A549 (cell line): Measurements from ENCODE around the gene CTIF. TPM values are rescaled to one million over a fixed set of nuclear protein-coding genes. Genes with fewer than 3 reads are reported as not detected.

ENCODE experiments used
- ATAC-seq, 2 experiments: fragments of 200-7000 bp in 1 of 2; fragments of >200 bp in 1 of 2; cut with Nextera tagmentation in 1 of 2; cut with Tn5 transposase in 1 of 2; 3 replicates each; pipeline versions ENCODE4 v1.8.0 to v1.9.1; 2018 to 2020; ENCODE audit warnings: mild to moderate bottlenecking in 1 of 2, moderate library complexity in 1 of 2
- CTCF ChIA-PET: fragments of 300-600 bp; sonication (Branson Sonifier 250); formaldehyde crosslinking; extraction: SDS; loops from one replicate; lab custom pipeline; 2021; ENCODE audit warnings: antibody characterized with exemption, inconsistent platforms; lab: Yijun Ruan, JAX
- POLR2A ChIA-PET: fragments of 350-600 bp; formaldehyde crosslinking; extraction: SDS; loops from one replicate; lab custom pipeline; 2021; ENCODE audit warnings: antibody characterized with exemption, inconsistent platforms; lab: Yijun Ruan, JAX
- DNase-seq, 2 experiments: peaks; one replicate each; pipeline versions ENCODE4 v3.0.0 to v3.0.0-alpha.2; 2011 to 2016; ENCODE audit warnings: low read depth in 1 of 2, low spot score in 1 of 2
- FAIRE-seq: peaks from 2 replicates; lab custom pipeline; 2011; peaks lifted over from hg19 to GRCh38; lab: Jason Lieb, UNC
- H3K27ac ChIP-seq, 2 experiments: fragments of >200 bp; sonication (Bioruptor Twin); formaldehyde crosslinking; 3 replicates each; pipeline ENCODE4 v1.5.1; 2016 to 2017
- H3K4me1 ChIP-seq: fragments of >200 bp; sonication (Bioruptor Twin); formaldehyde crosslinking; 3 replicates; pipeline ENCODE4 v1.6.1; 2016
- H3K4me2 ChIP-seq: fragments of >200 bp; sonication (Bioruptor Twin); formaldehyde crosslinking; 3 replicates; pipeline ENCODE4 v1.6.1; 2016
- H3K4me3 ChIP-seq: fragments of >200 bp; sonication (Bioruptor Twin); formaldehyde crosslinking; 3 replicates; pipeline ENCODE4 v1.5.1; 2016
- H3K9me3 ChIP-seq: fragments of >200 bp; sonication (Bioruptor Twin); formaldehyde crosslinking; 3 replicates; pipeline ENCODE4 v1.6.1; 2016
- CBX8 ChIP-seq: fragments of 200-600 bp; sonication (generic); IDR thresholded peaks from 2 replicates; pipeline ENCODE4 v1.6.1; 2016
- EHMT2 ChIP-seq: fragments of 200-600 bp; sonication (generic); IDR thresholded peaks from 2 replicates; pipeline ENCODE4 v1.6.1; 2016; ENCODE audit warnings: antibody characterized with exemption, low read depth, mild to moderate bottlenecking, moderate library complexity
- ESRRA ChIP-seq: fragments of 150-350 bp; IDR thresholded peaks from 2 replicates; pipeline ENCODE4 v1.6.1; 2014; ENCODE audit warnings: mild to moderate bottlenecking, low read length, borderline replicate concordance
- FOSB ChIP-seq: fragments of 250-450 bp; sonication (Bioruptor Pico); IDR thresholded peaks from 2 replicates; pipeline ENCODE4 v1.5.0; 2020; ENCODE audit warnings: mild to moderate bottlenecking, moderate library complexity
- FOSL2 ChIP-seq, 2 experiments: fragments of 450-650 bp in 1 of 2; fragments of >200 bp in 1 of 2; sonication (Bioruptor Twin) in 1 of 2; formaldehyde crosslinking; IDR thresholded peaks; 2 replicates each; pipeline versions ENCODE4 v1.5.0 to v1.6.1; 2016 to 2020; ENCODE audit warnings: mild to moderate bottlenecking in 1 of 2, moderate library complexity in 1 of 2
- FOXS1 ChIP-seq: fragments of 250-450 bp; sonication (Bioruptor Pico); IDR thresholded peaks from 2 replicates; pipeline ENCODE4 v1.5.0; 2020; ENCODE audit warnings: mild to moderate bottlenecking, moderate library complexity
- GATA3 ChIP-seq: IDR thresholded peaks from 2 replicates; pipeline ENCODE4 v1.6.1; 2012; ENCODE audit warnings: borderline replicate concordance
- HDAC2 ChIP-seq: fragments of 200-600 bp; sonication (generic); IDR thresholded peaks from 2 replicates; pipeline ENCODE4 v1.6.1; 2016
- HOXB5 ChIP-seq: fragments of 250-450 bp; sonication (Bioruptor Pico); IDR thresholded peaks from 2 replicates; pipeline ENCODE4 v1.5.0; 2020; ENCODE audit warnings: mild to moderate bottlenecking, moderate library complexity
- JUN ChIP-seq, 2 experiments: fragments of >200 bp; sonication (Bioruptor Twin); formaldehyde crosslinking; IDR thresholded peaks; 2 replicates in 1 of 2; 3 replicates in 1 of 2; pipeline ENCODE4 v1.6.1; 2016 to 2017
- MAFK ChIP-seq: fragments of 450-650 bp; IDR thresholded peaks from 2 replicates; pipeline ENCODE4 v1.6.1; 2014; ENCODE audit not compliant: partially characterized antibody
- MAZ ChIP-seq: fragments of 150-350 bp; IDR thresholded peaks from 2 replicates; pipeline ENCODE4 v1.6.1; 2014; ENCODE audit warnings: antibody characterized with exemption, low read depth, low read length, borderline replicate concordance
- MYC ChIP-seq: IDR thresholded peaks from 2 replicates; pipeline ENCODE4 v1.6.1; 2012; ENCODE audit warnings: mild to moderate bottlenecking, inconsistent platforms, low read length, improper control_type of control experiment, borderline replicate concordance
- NPAS2 ChIP-seq: fragments of 250-450 bp; sonication (Bioruptor Pico); IDR thresholded peaks from 2 replicates; pipeline ENCODE4 v1.8.0; 2022; ENCODE audit warnings: mild to moderate bottlenecking, moderate library complexity, borderline replicate concordance
- POLR2AphosphoS2 ChIP-seq: conservative IDR thresholded peaks from 2 replicates; pipeline ENCODE4 v1.6.1; 2012; ENCODE audit warnings: low read length, improper control_type of control experiment, inconsistent platforms
- RAD21 ChIP-seq, 2 experiments: fragments of >200 bp in 1 of 2; sonication (Bioruptor Twin) in 1 of 2; formaldehyde crosslinking in 1 of 2; IDR thresholded peaks in 1 of 2; conservative IDR thresholded peaks in 1 of 2; 2 replicates in 1 of 2; 3 replicates in 1 of 2; pipeline ENCODE4 v1.6.1; 2012 to 2018; ENCODE audit warnings: inconsistent platforms in 1 of 2
- RNF2 ChIP-seq: fragments of 200-600 bp; sonication (generic); IDR thresholded peaks from 2 replicates; pipeline ENCODE4 v1.6.1; 2016; ENCODE audit warnings: low read depth, mild to moderate bottlenecking, antibody characterized with exemption, moderate library complexity, borderline replicate concordance
- TFCP2L1 ChIP-seq: fragments of 250-450 bp; sonication (Bioruptor Pico); IDR thresholded peaks from 2 replicates; pipeline ENCODE4 v1.5.0; 2021; ENCODE audit warnings: mild to moderate bottlenecking
- WGBS: methylation state at CpG from one replicate; pipeline ENCODE4 v1.1.6; 2017; ENCODE audit errors: missing lambda C conversion rate; 5-methylcytosine and 5-hydroxymethylcytosine counted together
- polyA plus RNA-seq, 4 experiments: library from polyadenylated mRNA; depleted of rRNA in 3 of 4; stranded (reverse); fragments of >200 nt; fragmentation: RNase III in 1 of 4; extraction: RNeasy Plus Mini Kit Qiagen cat#74134 plus additional on column Dnase treatment in 1 of 4; gene quantifications; 2 replicates in 3 of 4; 3 replicates in 1 of 4; pipeline ENCODE4 v1.2.3, GENCODE V29; 2011 to 2017
- TF ChIP-seq, protein P1 (sequence below): fragments of 250-450 bp; sonication (Bioruptor Pico); IDR thresholded peaks from 2 replicates; pipeline ENCODE4 v1.5.0; 2020; ENCODE audit warnings: low read depth, mild to moderate bottlenecking, moderate library complexity
- TF ChIP-seq, protein P2 (sequence below): fragments of 250-450 bp; sonication (Bioruptor Pico); IDR thresholded peaks from 2 replicates; pipeline ENCODE4 v1.5.0; 2021; ENCODE audit warnings: mild to moderate bottlenecking, moderate library complexity, borderline replicate concordance
- TF ChIP-seq, protein P3 (sequence below): fragments of >200 bp; sonication (Bioruptor Twin); formaldehyde crosslinking; IDR thresholded peaks from 3 replicates; pipeline ENCODE4 v1.6.1; 2016
- TF ChIP-seq, protein P4 (sequence below): fragments of 200-600 bp; sonication (generic); IDR thresholded peaks from 2 replicates; pipeline ENCODE4 v1.6.1; 2016; ENCODE audit warnings: antibody characterized with exemption, mild to moderate bottlenecking, moderate library complexity
- TF ChIP-seq, protein P5 (sequence below): fragments of 450-650 bp; IDR thresholded peaks from 2 replicates; pipeline ENCODE4 v1.6.1; 2014; ENCODE audit warnings: antibody characterized with exemption
- TF ChIP-seq, protein P6 (sequence below): IDR thresholded peaks from 2 replicates; pipeline ENCODE4 v1.6.1; 2012
- TF ChIP-seq, protein P7 (sequence below): fragments of >200 bp; sonication (Bioruptor Twin); formaldehyde crosslinking; IDR thresholded peaks from 2 replicates; pipeline ENCODE4 v1.6.1; 2016

The CTIF gene
- polyA plus RNA-seq, 2 of the 4 experiments (the other 2 are of a cell fraction), result 17.0 to 24.7 TPM

DNA sequence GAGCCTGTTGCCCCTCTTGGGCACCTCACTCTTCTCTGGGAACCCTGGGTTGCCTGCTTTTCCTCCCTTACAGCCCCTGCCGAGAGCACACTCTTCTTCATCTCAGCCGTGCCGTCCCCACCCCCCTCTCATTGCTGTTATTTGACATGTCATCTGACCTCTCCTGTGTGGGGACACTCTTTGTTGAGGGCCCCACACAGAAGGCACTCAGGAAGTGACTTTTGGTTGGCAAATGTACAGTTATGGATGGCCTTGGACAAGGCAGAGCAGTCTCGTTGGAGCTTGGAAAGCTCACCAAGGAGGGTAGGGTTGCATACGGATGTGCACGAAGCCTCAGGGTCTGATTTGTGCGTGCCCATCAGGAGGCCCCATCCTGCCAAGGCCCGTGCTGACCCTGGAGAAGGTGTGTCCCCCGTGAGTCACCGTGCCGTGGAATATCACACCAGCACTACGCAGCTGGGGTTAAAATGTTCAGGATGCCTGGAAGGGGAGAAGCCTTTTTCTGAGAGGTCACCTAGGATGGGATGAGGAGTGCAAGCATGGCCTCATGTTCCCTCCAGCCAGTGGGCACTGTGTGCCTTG is 93.9 kb downstream of the CTIF start (continued):
- TF ChIP-seq, protein P1, sequence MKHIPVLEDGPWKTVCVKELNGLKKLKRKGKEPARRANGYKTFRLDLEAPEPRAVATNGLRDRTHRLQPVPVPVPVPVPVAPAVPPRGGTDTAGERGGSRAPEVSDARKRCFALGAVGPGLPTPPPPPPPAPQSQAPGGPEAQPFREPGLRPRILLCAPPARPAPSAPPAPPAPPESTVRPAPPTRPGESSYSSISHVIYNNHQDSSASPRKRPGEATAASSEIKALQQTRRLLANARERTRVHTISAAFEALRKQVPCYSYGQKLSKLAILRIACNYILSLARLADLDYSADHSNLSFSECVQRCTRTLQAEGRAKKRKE (CRISPR knock-in tag), result no peak
- TF ChIP-seq JUN (IDR thresholded peaks at IDR 0.05) (no peak), TFCP2L1 (no peak), MYC (no peak), MAZ (no peak), GATA3 (no peak)
- TF ChIP-seq, protein P2, sequence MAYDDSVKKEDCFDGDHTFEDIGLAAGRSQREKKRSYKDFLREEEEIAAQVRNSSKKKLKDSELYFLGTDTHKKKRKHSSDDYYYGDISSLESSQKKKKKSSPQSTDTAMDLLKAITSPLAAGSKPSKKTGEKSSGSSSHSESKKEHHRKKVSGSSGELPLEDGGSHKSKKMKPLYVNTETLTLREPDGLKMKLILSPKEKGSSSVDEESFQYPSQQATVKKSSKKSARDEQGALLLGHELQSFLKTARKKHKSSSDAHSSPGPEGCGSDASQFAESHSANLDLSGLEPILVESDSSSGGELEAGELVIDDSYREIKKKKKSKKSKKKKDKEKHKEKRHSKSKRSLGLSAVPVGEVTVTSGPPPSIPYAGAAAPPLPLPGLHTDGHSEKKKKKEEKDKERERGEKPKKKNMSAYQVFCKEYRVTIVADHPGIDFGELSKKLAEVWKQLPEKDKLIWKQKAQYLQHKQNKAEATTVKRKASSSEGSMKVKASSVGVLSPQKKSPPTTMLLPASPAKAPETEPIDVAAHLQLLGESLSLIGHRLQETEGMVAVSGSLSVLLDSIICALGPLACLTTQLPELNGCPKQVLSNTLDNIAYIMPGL (CRISPR knock-in tag), result no peak
- TF ChIP-seq, protein P3, sequence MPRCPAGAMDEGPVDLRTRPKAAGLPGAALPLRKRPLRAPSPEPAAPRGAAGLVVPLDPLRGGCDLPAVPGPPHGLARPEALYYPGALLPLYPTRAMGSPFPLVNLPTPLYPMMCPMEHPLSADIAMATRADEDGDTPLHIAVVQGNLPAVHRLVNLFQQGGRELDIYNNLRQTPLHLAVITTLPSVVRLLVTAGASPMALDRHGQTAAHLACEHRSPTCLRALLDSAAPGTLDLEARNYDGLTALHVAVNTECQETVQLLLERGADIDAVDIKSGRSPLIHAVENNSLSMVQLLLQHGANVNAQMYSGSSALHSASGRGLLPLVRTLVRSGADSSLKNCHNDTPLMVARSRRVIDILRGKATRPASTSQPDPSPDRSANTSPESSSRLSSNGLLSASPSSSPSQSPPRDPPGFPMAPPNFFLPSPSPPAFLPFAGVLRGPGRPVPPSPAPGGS, result no peak

DNA sequence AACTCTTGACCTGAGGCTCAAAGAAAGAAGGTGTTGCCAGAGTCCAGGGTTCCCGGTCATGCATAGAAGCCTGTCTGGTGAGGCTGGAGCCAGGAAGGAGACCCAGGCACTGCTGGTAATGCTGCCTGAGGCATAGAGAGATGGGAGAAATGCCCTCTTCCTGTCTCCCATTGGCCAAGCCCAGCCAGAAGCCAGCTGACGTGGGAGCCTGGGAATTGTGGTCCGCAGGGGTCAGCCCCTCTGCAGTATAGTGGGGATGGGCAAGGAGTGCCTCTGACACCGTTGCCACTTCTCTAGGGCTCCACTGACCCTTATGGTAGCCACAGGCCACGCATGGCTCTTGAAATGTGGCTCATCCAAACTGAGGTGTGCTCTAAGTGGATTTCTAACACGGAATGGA is 95.7 kb downstream of the CTIF start:
- Histone ChIP-seq H3K27ac (peak overlapping the region; percentile 34 to 62; a peak in 5 of 6 replicates), H3K4me1 (peaks cover 30% of the 10 kb centered on the region), H3K9me3 (no peaks in the 10 kb centered on the region), H3K4me3 (no peak overlapping the region), H3K4me2 (0 out of 3 replicates have a peak overlapping the region, but pooled peaks have one; percentile 23)
- ChIA-PET CTCF (interaction anchor here (1.2 kb wide), 1 partner anchor 29 kb away, joined by 3 read pairs; no protein-coding TSS in a partner anchor), POLR2A (no interaction called here)
- WGBS, result 92% methylated on average over 5 of the region's 6 CpGs
- ATAC-seq (no peak), DNase-seq (no peak), FAIRE-seq (no peak)
- TF ChIP-seq RAD21 (conservative IDR thresholded peaks at IDR 0.05 in 1 of 2, IDR thresholded peaks at IDR 0.05 in 1 of 2) (no peak), HDAC2 (no peak), FOSL2 (IDR thresholded peaks at IDR 0.05) (no peak), FOSL2 (CRISPR knock-in tag; IDR thresholded peaks at IDR 0.05) (no peak), EHMT2 (no peak), RNF2 (no peak), JUN (IDR thresholded peaks at IDR 0.05) (no peak), MAFK (no peak), FOXS1 (CRISPR knock-in tag) (no peak), NPAS2 (CRISPR knock-in tag) (no peak), CBX8 (no peak), ESRRA (no peak), POLR2AphosphoS2 (no peak), HOXB5 (CRISPR knock-in tag) (no peak), FOSB (CRISPR knock-in tag) (no peak)
- TF ChIP-seq, protein P4, sequence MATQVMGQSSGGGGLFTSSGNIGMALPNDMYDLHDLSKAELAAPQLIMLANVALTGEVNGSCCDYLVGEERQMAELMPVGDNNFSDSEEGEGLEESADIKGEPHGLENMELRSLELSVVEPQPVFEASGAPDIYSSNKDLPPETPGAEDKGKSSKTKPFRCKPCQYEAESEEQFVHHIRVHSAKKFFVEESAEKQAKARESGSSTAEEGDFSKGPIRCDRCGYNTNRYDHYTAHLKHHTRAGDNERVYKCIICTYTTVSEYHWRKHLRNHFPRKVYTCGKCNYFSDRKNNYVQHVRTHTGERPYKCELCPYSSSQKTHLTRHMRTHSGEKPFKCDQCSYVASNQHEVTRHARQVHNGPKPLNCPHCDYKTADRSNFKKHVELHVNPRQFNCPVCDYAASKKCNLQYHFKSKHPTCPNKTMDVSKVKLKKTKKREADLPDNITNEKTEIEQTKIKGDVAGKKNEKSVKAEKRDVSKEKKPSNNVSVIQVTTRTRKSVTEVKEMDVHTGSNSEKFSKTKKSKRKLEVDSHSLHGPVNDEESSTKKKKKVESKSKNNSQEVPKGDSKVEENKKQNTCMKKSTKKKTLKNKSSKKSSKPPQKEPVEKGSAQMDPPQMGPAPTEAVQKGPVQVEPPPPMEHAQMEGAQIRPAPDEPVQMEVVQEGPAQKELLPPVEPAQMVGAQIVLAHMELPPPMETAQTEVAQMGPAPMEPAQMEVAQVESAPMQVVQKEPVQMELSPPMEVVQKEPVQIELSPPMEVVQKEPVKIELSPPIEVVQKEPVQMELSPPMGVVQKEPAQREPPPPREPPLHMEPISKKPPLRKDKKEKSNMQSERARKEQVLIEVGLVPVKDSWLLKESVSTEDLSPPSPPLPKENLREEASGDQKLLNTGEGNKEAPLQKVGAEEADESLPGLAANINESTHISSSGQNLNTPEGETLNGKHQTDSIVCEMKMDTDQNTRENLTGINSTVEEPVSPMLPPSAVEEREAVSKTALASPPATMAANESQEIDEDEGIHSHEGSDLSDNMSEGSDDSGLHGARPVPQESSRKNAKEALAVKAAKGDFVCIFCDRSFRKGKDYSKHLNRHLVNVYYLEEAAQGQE, result no peak
- TF ChIP-seq, protein P5, sequence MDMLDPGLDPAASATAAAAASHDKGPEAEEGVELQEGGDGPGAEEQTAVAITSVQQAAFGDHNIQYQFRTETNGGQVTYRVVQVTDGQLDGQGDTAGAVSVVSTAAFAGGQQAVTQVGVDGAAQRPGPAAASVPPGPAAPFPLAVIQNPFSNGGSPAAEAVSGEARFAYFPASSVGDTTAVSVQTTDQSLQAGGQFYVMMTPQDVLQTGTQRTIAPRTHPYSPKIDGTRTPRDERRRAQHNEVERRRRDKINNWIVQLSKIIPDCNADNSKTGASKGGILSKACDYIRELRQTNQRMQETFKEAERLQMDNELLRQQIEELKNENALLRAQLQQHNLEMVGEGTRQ, result no peak
- TF ChIP-seq, protein P3, result no peak
- TF ChIP-seq, protein P6, sequence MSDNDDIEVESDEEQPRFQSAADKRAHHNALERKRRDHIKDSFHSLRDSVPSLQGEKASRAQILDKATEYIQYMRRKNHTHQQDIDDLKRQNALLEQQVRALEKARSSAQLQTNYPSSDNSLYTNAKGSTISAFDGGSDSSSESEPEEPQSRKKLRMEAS, result no peak
- TF ChIP-seq, protein P7, sequence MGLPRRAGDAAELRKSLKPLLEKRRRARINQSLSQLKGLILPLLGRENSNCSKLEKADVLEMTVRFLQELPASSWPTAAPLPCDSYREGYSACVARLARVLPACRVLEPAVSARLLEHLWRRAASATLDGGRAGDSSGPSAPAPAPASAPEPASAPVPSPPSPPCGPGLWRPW, result no peak
- TF ChIP-seq, all 56 proteins: peak for 0
